WTC11 (cell line): ENCODE data around the gene TCEANC2. TPM values are rescaled to one million over a fixed set of nuclear protein-coding genes. Genes with fewer than 3 reads are reported as not detected.

Experiments
- ATAC-seq: fragments of 200-7000 bp; cut with Tn5 transposase; 2 replicates; pipeline ENCODE4 v1.10.0; 2021; ENCODE audit warnings: mild to moderate bottlenecking, moderate library complexity
- CTCF ChIA-PET: fragments of 300-600 bp; sonication (Branson Sonifier 250); formaldehyde crosslinking; loops from one replicate; lab custom pipeline; 2021; ENCODE audit warnings: antibody characterized with exemption; lab: Charles Lee
- POLR2A ChIA-PET: fragments of 350-600 bp; sonication (Branson Sonifier 250); formaldehyde crosslinking; loops from one replicate; lab custom pipeline; 2021; ENCODE audit warnings: antibody characterized with exemption; lab: Charles Lee
- DNase-seq: peaks from one replicate; pipeline ENCODE4 v3.0.0; 2021; ENCODE audit warnings: low spot score
- H3K27ac Mint-ChIP-seq: 2 replicates; pipeline ENCODE4 v1.8.0; 2021; ENCODE audit warnings: mixed read lengths
- H3K27me3 Mint-ChIP-seq: 2 replicates; pipeline ENCODE4 v1.8.0; 2021; ENCODE audit warnings: low read depth, mild to moderate bottlenecking, moderate library complexity, mixed read lengths
- H3K36me3 Mint-ChIP-seq: 2 replicates; pipeline ENCODE4 v1.8.0; 2021; ENCODE audit warnings: mixed read lengths
- H3K4me1 Mint-ChIP-seq: 2 replicates; pipeline ENCODE4 v1.8.0; 2022; ENCODE audit warnings: mixed read lengths
- H3K4me3 Mint-ChIP-seq: 2 replicates; pipeline ENCODE4 v1.8.0; 2021; ENCODE audit warnings: mild to moderate bottlenecking, moderate library complexity, mixed read lengths
- H3K9me3 Mint-ChIP-seq: 2 replicates; pipeline ENCODE4 v1.8.0; 2021; ENCODE audit warnings: mixed read lengths
- ATF2 ChIP-seq: sonication (generic); formaldehyde crosslinking; IDR thresholded peaks from 2 replicates; pipeline ENCODE4 v1.8.1; 2022; ENCODE audit warnings: low read depth, missing genetic modification reagents, borderline replicate concordance
- E2F4 ChIP-seq: sonication (generic); formaldehyde crosslinking; IDR thresholded peaks from 2 replicates; pipeline ENCODE4 v1.8.1; 2022; ENCODE audit warnings: low read depth, mild to moderate bottlenecking, moderate library complexity, missing genetic modification reagents, borderline replicate concordance
- E2F5 ChIP-seq: sonication (generic); formaldehyde crosslinking; IDR thresholded peaks from 2 replicates; pipeline ENCODE4 v1.8.1; 2022; ENCODE audit warnings: mild to moderate bottlenecking, moderate library complexity, missing genetic modification reagents
- ERG ChIP-seq: fragments of 250-450 bp; sonication (Bioruptor Pico); IDR thresholded peaks from 2 replicates; pipeline ENCODE4 v1.8.0; 2021; ENCODE audit warnings: mild to moderate bottlenecking
- GTF2I ChIP-seq: fragments of 250-450 bp; sonication (Bioruptor Pico); conservative IDR thresholded peaks from 2 replicates; pipeline ENCODE4 v1.4.0; 2021; ENCODE audit warnings: mild to moderate bottlenecking
- JAZF1 ChIP-seq: fragments of 250-450 bp; sonication (Bioruptor Pico); IDR thresholded peaks from 2 replicates; pipeline ENCODE4 v1.9.0; 2021; ENCODE audit warnings: moderate library complexity, mild to moderate bottlenecking, inconsistent platforms
- JUN ChIP-seq: sonication (generic); formaldehyde crosslinking; IDR thresholded peaks from 2 replicates; pipeline ENCODE4 v1.8.0; 2023; ENCODE audit warnings: mild to moderate bottlenecking, missing genetic modification reagents
- KAT7 ChIP-seq: sonication (generic); formaldehyde crosslinking; IDR thresholded peaks from 2 replicates; pipeline ENCODE4 v1.8.1; 2023; ENCODE audit warnings: missing genetic modification reagents, mild to moderate bottlenecking, borderline replicate concordance
- NFATC4 ChIP-seq: fragments of 250-450 bp; sonication (Bioruptor Pico); IDR thresholded peaks from 2 replicates; pipeline ENCODE4 v1.9.0; 2021; ENCODE audit warnings: mild to moderate bottlenecking
- NFYB ChIP-seq: sonication (generic); formaldehyde crosslinking; conservative IDR thresholded peaks from 2 replicates; pipeline ENCODE4 v1.8.0; 2022; ENCODE audit warnings: low read depth, missing genetic modification reagents
- NR1H2 ChIP-seq: sonication (generic); formaldehyde crosslinking; IDR thresholded peaks from 2 replicates; pipeline ENCODE4 v1.9.0; 2021; ENCODE audit warnings: mild to moderate bottlenecking, moderate library complexity, missing genetic modification reagents
- NR3C1 ChIP-seq: sonication (generic); formaldehyde crosslinking; conservative IDR thresholded peaks from 2 replicates; pipeline ENCODE4 v1.8.1; 2023; ENCODE audit warnings: low read depth, mild to moderate bottlenecking, missing genetic modification reagents
- PREB ChIP-seq: sonication (generic); formaldehyde crosslinking; IDR thresholded peaks from 2 replicates; pipeline ENCODE4 v1.8.1; 2022; ENCODE audit warnings: mild to moderate bottlenecking, missing genetic modification reagents, moderate library complexity, borderline replicate concordance
- RORB ChIP-seq: fragments of 250-450 bp; sonication (Bioruptor Pico); IDR thresholded peaks from 2 replicates; pipeline ENCODE4 v1.9.0; 2021; ENCODE audit warnings: mild to moderate bottlenecking
- SOX15 ChIP-seq: fragments of 250-450 bp; sonication (Bioruptor Pico); IDR thresholded peaks from 2 replicates; pipeline ENCODE4 v1.9.0; 2021; ENCODE audit warnings: mild to moderate bottlenecking
- SP1 ChIP-seq: sonication (generic); formaldehyde crosslinking; conservative IDR thresholded peaks from 2 replicates; pipeline ENCODE4 v1.8.1; 2022; ENCODE audit warnings: missing genetic modification reagents
- TP53 ChIP-seq: sonication (generic); formaldehyde crosslinking; IDR thresholded peaks from 2 replicates; pipeline ENCODE4 v1.8.1; 2023; ENCODE audit warnings: mild to moderate bottlenecking, missing genetic modification reagents
- ZMAT4 ChIP-seq: fragments of 250-450 bp; sonication (Bioruptor Pico); IDR thresholded peaks from 2 replicates; pipeline ENCODE4 v1.9.0; 2021; ENCODE audit warnings: mild to moderate bottlenecking
- ZNF219 ChIP-seq: sonication (generic); formaldehyde crosslinking; IDR thresholded peaks from 2 replicates; pipeline ENCODE4 v1.8.0; 2023; ENCODE audit warnings: missing genetic modification reagents, mild to moderate bottlenecking, borderline replicate concordance
- ZNF416 ChIP-seq: fragments of 250-450 bp; sonication (Bioruptor Pico); IDR thresholded peaks from 2 replicates; pipeline ENCODE4 v1.9.0; 2021; ENCODE audit warnings: mild to moderate bottlenecking, inconsistent platforms
- total RNA-seq: library from RNA; stranded (reverse); gene quantifications from 3 replicates; pipeline ENCODE4 v1.2.3, GENCODE V29; 2021

TCEANC2 gene
- total RNA-seq, 1 experiment from 2014 or later, result 6.3 TPM

- H3K36me3 Mint-ChIP-seq, result no peaks in the 10 kb centered on the region
- peaks cover 3% of the 10 kb centered on the region; the same call in 1 of the 2 replicates for H3K27me3 Mint-ChIP-seq
- ChIA-PET POLR2A (no interaction called here), CTCF (interaction anchor here (0.8 to 1.2 kb wide), 3 partner anchors 20 to 70 kb away, joined by 3 to 6 read pairs (median 5); no protein-coding TSS in a partner anchor)
- no peak overlapping the region for H3K27ac Mint-ChIP-seq
- no peak for DNase-seq
- H3K4me1 Mint-ChIP-seq, result peaks cover 9% of the 10 kb centered on the region
- no peak overlapping the region for H3K4me3 Mint-ChIP-seq
- no peak for TF ChIP-seq E2F4
- TF ChIP-seq SOX15 (CRISPR knock-in tag), result no peak
- no peak for TF ChIP-seq ZNF219 (CRISPR knock-in tag)
- TF ChIP-seq ZNF416 (CRISPR knock-in tag), result no peak
- no peak for TF ChIP-seq ZMAT4 (CRISPR knock-in tag)
- TF ChIP-seq TP53 (CRISPR knock-in tag), result no peak
- TF ChIP-seq ATF2 (CRISPR knock-in tag), result no peak
- TF ChIP-seq PREB (CRISPR knock-in tag), result no peak
- no peak for TF ChIP-seq GTF2I (CRISPR knock-in tag)
- no peak for TF ChIP-seq ERG (CRISPR knock-in tag)
- TF ChIP-seq RORB (CRISPR knock-in tag), result no peak
- no peak for TF ChIP-seq NFATC4 (CRISPR knock-in tag)
- no peak for TF ChIP-seq E2F5 (CRISPR knock-in tag)
- TF ChIP-seq KAT7, result no peak
- TF ChIP-seq NR3C1 (CRISPR knock-in tag), result no peak
- ATAC-seq, result no peak
- H3K9me3 Mint-ChIP-seq, result no peaks in the 10 kb centered on the region
Observed at GRCh38 chr1:54012008-54012325, 41.4 kb upstream of the TCEANC2 start.

DNA sequence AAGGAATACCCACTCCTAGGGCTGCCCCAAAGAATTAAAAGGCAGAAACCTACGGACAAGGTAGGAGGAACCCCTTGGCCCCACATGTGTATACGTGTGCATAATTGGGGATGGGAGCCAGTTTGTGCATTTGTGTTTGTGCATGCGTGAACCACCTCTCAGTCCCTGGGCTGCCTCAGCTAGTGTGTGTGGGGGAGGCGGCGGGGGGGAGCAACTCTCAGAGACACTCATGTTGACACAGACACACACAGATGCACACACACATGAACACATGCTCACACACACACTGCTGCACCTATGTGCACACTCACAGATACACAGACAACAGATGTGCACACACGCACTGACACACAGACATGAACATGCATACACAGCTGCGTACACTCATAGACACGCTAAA is 40.5 kb upstream of the TCEANC2 start:
- no peak for TF ChIP-seq JAZF1
- no peak for TF ChIP-seq SP1
- no peak for TF ChIP-seq ZNF219 (CRISPR knock-in tag)
- TF ChIP-seq NFYB (CRISPR knock-in tag), result no peak
- no peak for TF ChIP-seq ZNF416 (CRISPR knock-in tag)
- no peak for TF ChIP-seq NR1H2 (CRISPR knock-in tag)
- TF ChIP-seq JUN (CRISPR knock-in tag), result no peak
- Mint-ChIP-seq H3K27me3 (peaks cover 3% of the 10 kb centered on the region; the same call in 1 of the 2 replicates), H3K27ac (no peak overlapping the region), H3K4me1 (peaks cover 9% of the 10 kb centered on the region), H3K9me3 (no peaks in the 10 kb centered on the region), H3K36me3 (no peaks in the 10 kb centered on the region), H3K4me3 (no peak overlapping the region)
- ATAC-seq (no peak), DNase-seq (no peak)
- ChIA-PET CTCF (interaction anchor here (1.1 to 1.2 kb wide), 2 partner anchors 21 to 69 kb away, joined by 3 to 5 read pairs; no protein-coding TSS in a partner anchor), POLR2A (no interaction called here)
